GM19372 (cell line): Measurements from ENCODE around the gene PEX16.

Source experiments
- ATAC-seq: cut with Tn5 transposase; IDR thresholded peaks from one replicate; pipeline ENCODE4 v1.9.1; 2021; ENCODE audit warnings: mild to moderate bottlenecking, low read depth, moderate library complexity; ENCODE audit not compliant: unreplicated experiment

Gene PEX16

GRCh38 chr11:45917623-45918330 lies at the start of gene PEX16:
PEX16 (minus strand) TSS chr11:45917877; CDS start chr11:45917811, 66 bp downstream.
- ATAC-seq = peak; percentile 84

GRCh38 chr11:45964911-45965389 lies 47.3 kb upstream of the PEX16 start:
- ATAC-seq = peak; percentile 59

GRCh38 chr11:45961751-45962240 lies 44.1 kb upstream of the PEX16 start:
- ATAC-seq = no peak

- no peak for ATAC-seq
These were observed 42.9 kb upstream of the PEX16 start for GRCh38 chr11:45960387-45961095.

GRCh38 chr11:45959851-45960250 lies 42.2 kb upstream of the PEX16 start:
- no peak for ATAC-seq

GRCh38 chr11:45949992-45950407 lies 32.3 kb upstream of the PEX16 start:
- ATAC-seq = no peak

GRCh38 chr11:45948356-45948755 lies 30.7 kb upstream of the PEX16 start:
- ATAC-seq = no peak

- no peak for ATAC-seq
These were observed 30.2 kb upstream of the PEX16 start for GRCh38 chr11:45947885-45948284.

- no peak for ATAC-seq
These were observed 27.8 kb upstream of the PEX16 start for GRCh38 chr11:45945397-45945999.

- no peak for ATAC-seq
These were observed 24.7 kb upstream of the PEX16 start for GRCh38 chr11:45942381-45942780.

GRCh38 chr11:45941285-45941684 lies 23.6 kb upstream of the PEX16 start:
- no peak for ATAC-seq

GRCh38 chr11:45939836-45940235 lies 22.2 kb upstream of the PEX16 start:
- ATAC-seq = no peak

GRCh38 chr11:45937916-45938315 lies 20.2 kb upstream of the PEX16 start:
- ATAC-seq = no peak

- ATAC-seq = no peak
These were observed 18.9 kb upstream of the PEX16 start for GRCh38 chr11:45936511-45937054.

GRCh38 chr11:45935349-45936064 lies 17.8 kb upstream of the PEX16 start:
- no peak for ATAC-seq

- ATAC-seq = no peak
These were observed 17.1 kb upstream of the PEX16 start for GRCh38 chr11:45934580-45935318.

GRCh38 chr11:45933846-45934579 lies 16.3 kb upstream of the PEX16 start:
- ATAC-seq = no peak

- ATAC-seq = no peak
These were observed 15.6 kb upstream of the PEX16 start for GRCh38 chr11:45933131-45933831.
